NCI-H82 (cell line): ENCODE results near the gene ATP8B2.
"Not testable (repeated sequence)": the region's sequence is repeated elsewhere in the genome, so short reads cannot be mapped to it uniquely, and the experiment has no call there.

Experiments
- DNase-seq: peaks from one replicate; lab custom pipeline; 2025; lab: John Stamatoyannopoulos, UW

Gene ATP8B2

GRCh38 chr1:154324669-154325582 lies at the start of gene ATP8B2:
Gene ATP8B2 (plus strand): TSS chr1:154325525. CDS start chr1:154328142, 2,617 bp downstream.
- DNase-seq, result peak; percentile 94

- peak; percentile 45 for DNase-seq
Measured at GRCh38 chr1:154276797-154277196, 48.5 kb upstream of the ATP8B2 start.

- not testable (repeated sequence) for DNase-seq
Measured at GRCh38 chr1:154287591-154287990, 37.7 kb upstream of the ATP8B2 start.

GRCh38 chr1:154288661-154289060 lies 36.7 kb upstream of the ATP8B2 start:
- DNase-seq, result no peak

DNA sequence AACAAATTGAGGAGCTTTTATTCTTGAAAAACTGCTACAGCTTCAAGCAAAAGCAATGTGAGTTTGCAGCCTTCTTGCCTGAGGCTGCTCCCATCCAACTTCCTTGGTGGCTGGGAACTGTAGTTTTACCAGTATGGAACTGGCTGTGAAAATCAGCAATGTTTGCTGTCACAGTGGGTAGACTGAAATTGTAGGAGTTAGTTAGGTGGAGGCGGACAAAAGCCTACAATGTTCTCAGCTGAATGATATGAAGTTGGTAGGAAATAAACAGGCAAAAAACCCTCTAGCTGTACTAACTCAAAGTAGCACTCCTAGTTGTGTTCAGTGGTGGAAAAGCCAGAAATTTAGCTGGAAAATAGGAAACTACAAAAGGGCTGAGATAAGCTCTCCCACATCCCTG lies 34.4 kb upstream of the ATP8B2 start:
- DNase-seq, result no peak

GRCh38 chr1:154295408-154296235 lies 29.7 kb upstream of the ATP8B2 start:
- DNase-seq, result no peak

GRCh38 chr1:154301582-154301981 lies 23.7 kb upstream of the ATP8B2 start:
- DNase-seq, result no peak

- no peak for DNase-seq
Measured at GRCh38 chr1:154304664-154305337, 20.5 kb upstream of the ATP8B2 start.

DNA sequence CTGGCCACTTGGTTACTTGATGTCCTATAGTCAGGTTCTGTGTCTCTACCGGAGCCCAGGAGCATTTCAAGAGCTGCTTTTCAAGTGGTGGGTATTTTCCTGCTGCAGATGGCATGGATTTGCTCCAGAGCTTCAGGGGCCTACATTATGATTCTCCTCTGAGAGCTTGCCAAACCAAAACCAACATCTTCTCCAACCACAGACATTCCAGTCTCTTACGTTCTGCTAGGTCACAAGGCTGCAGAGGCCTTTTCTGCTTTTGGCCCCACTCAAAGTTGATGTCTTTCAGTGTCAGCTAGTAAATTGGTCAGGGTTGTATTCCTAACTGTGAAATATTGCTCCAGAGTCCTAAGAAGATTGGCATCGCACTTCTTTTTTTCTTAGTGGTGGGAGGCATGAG lies 19.2 kb upstream of the ATP8B2 start:
- no peak for DNase-seq

- DNase-seq, result not testable (repeated sequence)
Measured at GRCh38 chr1:154307670-154308270, 17.6 kb upstream of the ATP8B2 start.

GRCh38 chr1:154309136-154309535 lies 16.2 kb upstream of the ATP8B2 start:
- not testable (repeated sequence) for DNase-seq

DNA sequence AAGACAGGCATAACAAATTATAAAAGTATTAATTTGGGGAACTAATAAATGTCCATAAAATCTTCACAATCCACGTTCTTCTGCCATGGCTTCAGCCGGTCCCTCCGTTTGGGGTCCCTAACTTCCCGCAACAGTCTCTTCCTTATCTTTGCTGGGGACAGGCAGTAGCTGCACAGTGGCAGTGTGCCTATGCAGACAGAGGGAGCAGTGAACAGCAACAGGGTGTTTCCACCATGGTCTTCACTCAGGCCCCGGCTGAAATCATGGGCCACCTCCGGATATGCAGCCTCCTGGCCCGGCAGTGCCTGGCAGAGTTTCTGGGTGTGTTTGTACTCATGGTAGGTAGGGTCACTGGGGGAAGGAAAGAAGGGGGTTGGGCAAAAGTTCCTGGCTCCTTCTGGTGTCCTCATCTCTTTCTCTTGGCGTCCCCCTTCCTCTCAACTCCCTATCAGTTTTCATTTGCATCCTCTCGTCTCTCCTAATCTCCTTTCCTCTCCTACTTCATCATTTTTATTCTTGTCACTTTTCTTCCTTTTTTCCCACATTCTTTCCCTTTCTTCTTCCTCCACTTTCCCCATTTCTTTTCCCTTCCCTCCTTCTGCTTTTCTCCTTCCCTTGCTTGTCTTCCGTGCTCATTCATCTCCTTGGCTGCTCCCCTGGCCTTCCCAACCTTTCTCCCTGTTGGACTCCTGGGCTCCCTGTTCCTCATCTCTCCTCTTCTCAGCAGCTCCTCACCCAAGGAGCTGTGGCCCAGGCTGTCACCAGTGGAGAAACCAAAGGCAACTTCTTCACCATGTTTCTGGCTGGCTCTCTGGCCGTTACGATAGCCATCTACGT lies 12.9 kb upstream of the ATP8B2 start:
- not testable (repeated sequence) for DNase-seq

DNA sequence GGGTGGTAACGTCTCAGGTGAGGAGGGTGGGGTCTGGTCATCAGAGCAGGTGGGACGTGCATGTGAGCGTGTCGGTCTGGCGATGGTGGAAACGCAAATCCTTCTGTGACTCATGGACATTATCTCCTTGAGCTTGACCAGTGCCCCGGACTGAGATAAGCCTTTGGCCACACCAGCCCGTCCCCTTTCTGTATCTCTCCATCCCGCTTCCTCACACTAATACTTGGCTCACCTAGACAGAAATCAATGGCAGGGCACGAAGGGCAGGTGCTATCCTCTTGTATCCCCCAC lies 12.3 kb upstream of the ATP8B2 start:
- DNase-seq, result no peak

DNA sequence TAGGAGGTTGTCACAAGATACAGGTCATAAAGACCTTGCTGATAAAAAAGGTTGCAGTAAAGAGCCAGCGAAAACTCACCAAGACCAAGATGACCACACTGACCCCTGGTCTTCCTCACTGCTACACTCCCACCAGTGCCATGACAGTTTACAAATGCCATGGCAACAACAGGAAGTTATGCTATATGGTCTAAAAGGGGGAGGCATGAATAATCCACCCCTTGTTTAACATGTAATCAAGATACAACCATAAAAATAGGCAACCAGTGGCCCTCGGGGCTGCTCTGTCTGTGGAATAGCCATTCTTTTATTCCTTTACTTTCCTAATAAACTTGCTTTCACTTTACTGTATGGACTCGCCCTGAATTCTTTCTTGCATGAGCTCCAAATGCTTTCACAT lies 11.1 kb upstream of the ATP8B2 start:
- not testable (repeated sequence) for DNase-seq

DNA sequence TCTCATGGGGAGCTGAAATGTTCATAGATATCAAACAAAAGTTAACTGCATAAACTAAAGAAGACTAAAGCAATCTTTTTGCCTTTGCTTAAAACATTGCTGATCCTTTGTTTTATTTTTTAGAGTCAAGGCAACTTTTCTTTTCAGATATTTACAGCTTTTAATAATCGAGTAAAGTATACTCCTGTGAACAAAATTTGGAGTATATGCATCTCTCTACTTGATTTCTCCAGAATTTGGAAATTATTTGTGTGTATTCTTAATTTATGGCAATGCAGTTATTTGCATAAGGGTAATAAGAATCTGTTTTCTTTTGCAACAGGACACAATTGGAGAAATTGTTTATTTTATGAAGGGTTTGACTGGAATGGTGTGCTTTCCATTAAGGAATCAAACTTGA lies 8.6 kb upstream of the ATP8B2 start:
- no peak for DNase-seq

DNA sequence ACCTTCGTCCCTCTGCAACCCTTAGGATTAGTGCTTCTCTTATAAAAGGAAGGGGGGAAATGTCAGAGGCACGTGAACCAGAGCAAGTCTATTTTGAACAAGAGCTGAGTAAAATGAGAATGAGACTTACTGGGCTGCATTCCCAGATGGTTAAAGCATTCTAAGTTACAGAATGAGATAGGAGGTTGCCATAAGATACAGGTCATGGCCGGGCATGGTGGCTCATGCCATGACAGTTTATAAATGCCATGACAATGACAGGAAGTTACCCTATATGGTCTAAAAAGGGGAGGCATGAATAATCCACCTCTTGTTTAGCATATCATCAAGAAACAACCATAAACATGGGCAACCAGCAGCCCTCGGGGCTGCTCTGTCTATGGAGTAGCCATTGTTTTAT lies 6.9 kb upstream of the ATP8B2 start:
- no peak for DNase-seq

- DNase-seq, result no peak
Measured at GRCh38 chr1:154320882-154321608, 4.3 kb upstream of the ATP8B2 start, which contains the start of gene AQP10. Gene AQP10 (plus strand): TSS chr1:154321093. CDS start chr1:154321156, 63 bp downstream.

GRCh38 chr1:154321609-154321934 lies 3.8 kb upstream of the ATP8B2 start:
- DNase-seq, result not testable (repeated sequence)

- DNase-seq, result no peak
Measured at GRCh38 chr1:154323493-154323892, 1.8 kb upstream of the ATP8B2 start.

DNA sequence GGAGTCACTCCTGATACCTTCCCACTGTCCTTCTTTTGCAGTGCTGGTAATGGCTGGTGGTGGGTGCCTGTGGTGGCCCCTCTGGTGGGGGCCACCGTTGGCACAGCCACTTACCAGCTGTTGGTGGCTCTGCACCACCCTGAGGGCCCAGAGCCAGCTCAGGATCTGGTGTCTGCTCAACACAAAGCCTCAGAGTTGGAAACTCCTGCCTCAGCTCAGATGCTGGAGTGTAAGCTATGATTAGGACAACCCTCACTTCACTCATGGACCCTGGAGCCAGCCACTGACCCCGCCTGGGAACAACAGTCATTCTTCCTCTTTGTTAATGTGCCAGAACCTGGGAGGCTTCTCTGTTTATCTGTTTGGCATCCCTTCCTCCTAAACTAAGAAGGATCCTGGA lies 1.1 kb upstream of the ATP8B2 start:
- no peak for DNase-seq
